CD4-positive, CD25-positive, alpha-beta regulatory T cell (primary cell): Measurements from ENCODE around the gene ADRA2C. TPM values are rescaled to one million over a fixed set of nuclear protein-coding genes. Genes with fewer than 3 reads are reported as not detected.
A peak's percentile ranks its signal among the peaks of the same experiment; 100 is the strongest.

Experiments
- ATAC-seq, 2 donors: fragments of 150-1000 bp; cut with Tn5 transposase; one replicate each; pipeline ENCODE4 v1.10.0; 2021; ENCODE audit warnings: low read depth in 2 of 2, moderate number of reproducible peaks in 2 of 2, moderate library complexity in 1 of 2
- DNase-seq, 3 donors: peaks; one replicate each; pipeline versions ENCODE4 v3.0.0 to v3.0.0-alpha.2; 2012 to 2022; ENCODE audit warnings: mixed read lengths in 1 of 3
- H3K27ac ChIP-seq: one replicate; pipeline ENCODE4 v1.7.0; 2013; ENCODE audit warnings: mild to moderate bottlenecking, low read length; ENCODE audit not compliant: insufficient read depth, poor library complexity, severe bottlenecking
- H3K27me3 ChIP-seq: one replicate; pipeline ENCODE4 v1.7.0; 2013; ENCODE audit warnings: low read length; ENCODE audit not compliant: control insufficient read depth, insufficient read depth
- H3K36me3 ChIP-seq: one replicate; pipeline ENCODE4 v1.7.0; 2013; ENCODE audit warnings: mild to moderate bottlenecking, low read length, moderate library complexity; ENCODE audit not compliant: control insufficient read depth, insufficient read depth
- H3K4me1 ChIP-seq: 2 replicates; pipeline ENCODE4 v1.7.0; 2013; ENCODE audit warnings: mild to moderate bottlenecking, low read length; ENCODE audit not compliant: insufficient read depth, control insufficient read depth, poor library complexity, severe bottlenecking
- H3K4me3 ChIP-seq: one replicate; pipeline ENCODE4 v1.7.0; 2013; ENCODE audit warnings: low read depth, mild to moderate bottlenecking, low read length, moderate library complexity
- H3K9me3 ChIP-seq, 2 experiments: 1 replicate in 1 of 2; 2 replicates in 1 of 2; pipeline ENCODE4 v1.7.0; 2013; ENCODE audit warnings: low read length in 2 of 2, mild to moderate bottlenecking in 1 of 2, moderate library complexity in 1 of 2; ENCODE audit not compliant: control insufficient read depth in 2 of 2
- H3K27ac Mint-ChIP-seq, 3 donors: one replicate each; pipeline ENCODE4 v1.8.0; 2020 to 2022; ENCODE audit warnings: mild to moderate bottlenecking in 3 of 3, mixed read lengths in 3 of 3, moderate library complexity in 2 of 3
- H3K27me3 Mint-ChIP-seq: one replicate; pipeline ENCODE4 v1.8.0; 2022; ENCODE audit warnings: mild to moderate bottlenecking, mixed read lengths
- H3K36me3 Mint-ChIP-seq: one replicate; pipeline ENCODE4 v1.8.0; 2020; ENCODE audit warnings: mixed read lengths
- H3K4me1 Mint-ChIP-seq, 4 donors: one replicate each; pipeline ENCODE4 v1.8.0; 2020 to 2022; ENCODE audit warnings: mixed read lengths in 4 of 4, mild to moderate bottlenecking in 1 of 4
- H3K4me3 Mint-ChIP-seq, 4 donors: one replicate each; pipeline ENCODE4 v1.8.0; 2020 to 2022; ENCODE audit warnings: mild to moderate bottlenecking in 4 of 4, mixed read lengths in 4 of 4, moderate library complexity in 3 of 4
- H3K9me3 Mint-ChIP-seq, 7 donors: one replicate each; pipeline ENCODE4 v1.8.0; 2020 to 2022; ENCODE audit warnings: mixed read lengths in 7 of 7, mild to moderate bottlenecking in 3 of 7, moderate library complexity in 2 of 7
- polyA plus RNA-seq, 4 donors: library from polyadenylated mRNA; unstranded; fragments of 300-500 nt; fragmentation: Illumina TruSeq; gene quantifications; one replicate each; pipeline ENCODE4 v1.2.3, GENCODE V29; 2021
- total RNA-seq: library from RNA; stranded (reverse); gene quantifications from one replicate; pipeline ENCODE4 v1.2.3, GENCODE V29; 2022

ADRA2C gene
- not detected for total RNA-seq
- not detected for polyA plus RNA-seq

- ATAC-seq = no peak
- Mint-ChIP-seq H3K4me3 (peak within 1 kb of the TSS in 1 of 4 donors; percentile 36), H3K27me3 (peaks cover 25% of the 10 kb centered on the region), H3K4me1 (peaks cover 0 to 8% (median 0%) of the 10 kb centered on the region in 4 donors), H3K27ac (no peak within 1 kb of the TSS), H3K9me3 (peaks cover 0 to 1% (median 0%) of the 10 kb centered on the region in 7 donors), H3K36me3 (no peaks in the 10 kb centered on the region)
- Histone ChIP-seq H3K4me3 (no peak within 1 kb of the TSS), H3K27me3 (no peaks in the 10 kb centered on the region), H3K36me3 (no peaks in the 10 kb centered on the region), H3K4me1 (no peaks in the 10 kb centered on the region), H3K9me3 (no peaks in the 10 kb centered on the region), H3K27ac (no peak within 1 kb of the TSS)
- DNase-seq = no peak
Observed at GRCh38 chr4:3766036-3766784, at the start of gene ADRA2C. Gene ADRA2C (plus strand): TSS chr4:3766385. CDS start chr4:3766607, 222 bp downstream.

- Mint-ChIP-seq H3K4me1 (no peaks in the 10 kb centered on the region), H3K9me3 (peaks cover 0 to 12% (median 2%) of the 10 kb centered on the region in 7 donors), H3K36me3 (no peaks in the 10 kb centered on the region), H3K4me3 (no peak overlapping the region), H3K27ac (no peak overlapping the region), H3K27me3 (no peaks in the 10 kb centered on the region)
- no peak for ATAC-seq
- no peak overlapping the region for H3K4me3 ChIP-seq
- no peaks in the 10 kb centered on the region for H3K4me1 ChIP-seq
- no peaks in the 10 kb centered on the region for H3K36me3 ChIP-seq
- H3K27ac ChIP-seq = no peak overlapping the region
- no peak for DNase-seq
- no peaks in the 10 kb centered on the region for H3K9me3 ChIP-seq
- no peaks in the 10 kb centered on the region for H3K27me3 ChIP-seq
Observed at GRCh38 chr4:3716631-3717235, 49.5 kb upstream of the ADRA2C start.

GRCh38 chr4:3717241-3717640 is 48.9 kb upstream of the ADRA2C start:
- H3K27ac ChIP-seq = no peak overlapping the region
- H3K4me3 Mint-ChIP-seq = no peak overlapping the region
- no peak overlapping the region for H3K27ac Mint-ChIP-seq
- H3K27me3 ChIP-seq = no peaks in the 10 kb centered on the region
- no peak for ATAC-seq
- H3K27me3 Mint-ChIP-seq = no peaks in the 10 kb centered on the region
- H3K4me1 ChIP-seq = no peaks in the 10 kb centered on the region
- no peaks in the 10 kb centered on the region for H3K9me3 ChIP-seq
- no peak overlapping the region for H3K4me3 ChIP-seq
- DNase-seq = no peak
- peaks cover 0 to 12% (median 2%) of the 10 kb centered on the region in 7 donors for H3K9me3 Mint-ChIP-seq
- no peaks in the 10 kb centered on the region for H3K36me3 Mint-ChIP-seq
- H3K36me3 ChIP-seq = no peaks in the 10 kb centered on the region
- H3K4me1 Mint-ChIP-seq = no peaks in the 10 kb centered on the region

- no peaks in the 10 kb centered on the region for H3K36me3 ChIP-seq
- peaks cover 0 to 12% (median 2%) of the 10 kb centered on the region in 7 donors for H3K9me3 Mint-ChIP-seq
- H3K4me1 ChIP-seq = no peaks in the 10 kb centered on the region
- no peaks in the 10 kb centered on the region for H3K36me3 Mint-ChIP-seq
- H3K4me1 Mint-ChIP-seq = no peaks in the 10 kb centered on the region
- ATAC-seq = no peak
- no peaks in the 10 kb centered on the region for H3K27me3 ChIP-seq
- no peak for DNase-seq
- no peak overlapping the region for H3K27ac Mint-ChIP-seq
- H3K9me3 ChIP-seq = no peaks in the 10 kb centered on the region
- no peak overlapping the region for H3K4me3 ChIP-seq
- no peak overlapping the region for H3K4me3 Mint-ChIP-seq
- H3K27ac ChIP-seq = no peak overlapping the region
- no peaks in the 10 kb centered on the region for H3K27me3 Mint-ChIP-seq
Observed at GRCh38 chr4:3718462-3718861, 47.7 kb upstream of the ADRA2C start.

GRCh38 chr4:3719191-3719590 is 47.0 kb upstream of the ADRA2C start:
- Mint-ChIP-seq H3K27me3 (peaks cover under 1% of the 10 kb centered on the region), H3K9me3 (peaks cover 0 to 12% (median 2%) of the 10 kb centered on the region in 7 donors), H3K4me3 (no peak overlapping the region), H3K27ac (no peak overlapping the region), H3K4me1 (no peaks in the 10 kb centered on the region), H3K36me3 (no peaks in the 10 kb centered on the region)
- ATAC-seq (no peak), DNase-seq (no peak)
- H3K36me3 ChIP-seq = no peaks in the 10 kb centered on the region
- no peaks in the 10 kb centered on the region for H3K27me3 ChIP-seq
- H3K4me3 ChIP-seq = no peak overlapping the region
- no peaks in the 10 kb centered on the region for H3K4me1 ChIP-seq
- H3K27ac ChIP-seq = no peak overlapping the region
- no peaks in the 10 kb centered on the region for H3K9me3 ChIP-seq

- peaks cover 7% of the 10 kb centered on the region for H3K27me3 Mint-ChIP-seq
Observed at GRCh38 chr4:3719836-3720235, 46.3 kb upstream of the ADRA2C start.

GRCh38 chr4:3720466-3720865 is 45.7 kb upstream of the ADRA2C start:
- Histone ChIP-seq H3K4me1 (no peaks in the 10 kb centered on the region), H3K36me3 (no peaks in the 10 kb centered on the region), H3K27me3 (no peaks in the 10 kb centered on the region), H3K9me3 (no peaks in the 10 kb centered on the region), H3K27ac (no peak overlapping the region), H3K4me3 (no peak overlapping the region)
- Mint-ChIP-seq H3K27me3 (peaks cover 8% of the 10 kb centered on the region), H3K36me3 (no peaks in the 10 kb centered on the region), H3K4me1 (peaks cover 0 to 5% (median 0%) of the 10 kb centered on the region in 4 donors), H3K9me3 (peaks cover 0 to 12% (median 2%) of the 10 kb centered on the region in 7 donors), H3K27ac (no peak overlapping the region), H3K4me3 (no peak overlapping the region)
- no peak for DNase-seq
- no peak for ATAC-seq

More at GRCh38 chr4:3719836-3720235, 46.3 kb upstream of the ADRA2C start:
- Histone ChIP-seq H3K36me3 (no peaks in the 10 kb centered on the region), H3K4me1 (no peaks in the 10 kb centered on the region), H3K27ac (no peak overlapping the region), H3K27me3 (no peaks in the 10 kb centered on the region), H3K9me3 (no peaks in the 10 kb centered on the region), H3K4me3 (no peak overlapping the region)
- DNase-seq (no peak), ATAC-seq (no peak)
- Mint-ChIP-seq H3K9me3 (peaks cover 0 to 12% (median 2%) of the 10 kb centered on the region in 7 donors), H3K36me3 (no peaks in the 10 kb centered on the region), H3K4me1 (peaks cover 0 to 5% (median 0%) of the 10 kb centered on the region in 4 donors), H3K27ac (no peak overlapping the region), H3K4me3 (no peak overlapping the region)
